DMS53 treated with DMSO at 0.1 percent for 48 hours (cell line): ENCODE results near the gene UAP1.

ENCODE experiments used
- DNase-seq: peaks from one replicate; lab custom pipeline; 2025; ENCODE audit not compliant: unreplicated experiment; lab: John Stamatoyannopoulos, UW

Gene UAP1

DNA sequence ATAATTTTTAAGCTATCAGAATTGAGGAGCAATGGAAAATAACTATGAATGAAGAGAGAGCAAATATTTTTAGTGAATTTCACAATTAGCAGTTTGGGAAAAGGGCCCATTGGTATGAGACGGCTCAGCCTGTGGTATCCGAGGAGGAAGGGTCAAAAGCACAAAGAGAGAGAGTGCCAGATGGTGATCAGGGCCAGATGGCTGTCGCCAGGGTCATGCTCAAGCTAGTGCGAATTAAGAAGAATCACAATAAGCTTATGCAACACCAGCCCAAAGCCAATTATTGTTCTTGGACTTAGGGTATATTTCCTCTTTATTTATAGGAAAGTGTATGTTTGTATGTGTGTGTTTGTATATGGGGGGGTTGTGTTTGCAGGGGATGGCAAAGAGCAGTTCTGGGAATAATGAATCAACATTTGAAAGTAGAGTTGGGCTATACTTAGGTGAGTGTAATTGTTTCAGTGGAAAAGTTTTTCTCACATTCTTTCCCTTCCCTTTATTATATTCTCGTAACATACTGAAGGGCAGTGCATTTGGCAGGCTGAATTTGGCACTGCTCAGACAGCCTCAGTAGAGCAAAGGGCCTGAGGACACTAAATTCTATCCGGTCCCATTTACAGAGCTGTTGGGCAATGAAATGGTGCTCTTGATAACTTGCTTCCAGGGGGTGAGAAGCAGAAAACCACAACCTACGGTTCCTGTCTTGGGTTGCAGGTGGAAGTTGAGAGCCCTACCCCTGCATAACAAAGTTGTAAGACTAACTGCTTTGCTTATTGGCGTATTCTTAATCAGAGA is 51.3 kb downstream of the UAP1 start:
- DNase-seq, result no peak

DNA sequence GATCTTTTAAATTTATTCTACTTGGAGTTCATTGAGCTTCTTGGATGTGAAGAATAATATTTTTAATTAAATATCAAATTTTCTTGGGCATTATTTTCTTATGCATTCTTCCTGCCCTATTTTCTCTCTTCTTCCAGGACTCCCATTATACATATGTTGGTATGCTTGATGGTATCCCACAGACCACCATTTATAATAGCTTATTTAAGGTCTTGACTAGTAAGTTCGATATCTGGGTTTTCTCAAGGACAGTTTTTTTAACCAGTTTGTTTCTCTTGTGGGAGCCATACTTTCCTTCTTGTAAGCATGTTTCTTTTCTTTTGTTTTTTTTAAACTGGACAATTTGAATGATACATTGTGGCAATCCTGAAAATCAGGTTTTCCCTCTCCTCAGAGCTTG is 55.3 kb downstream of the UAP1 start:
- no peak for DNase-seq

DNA sequence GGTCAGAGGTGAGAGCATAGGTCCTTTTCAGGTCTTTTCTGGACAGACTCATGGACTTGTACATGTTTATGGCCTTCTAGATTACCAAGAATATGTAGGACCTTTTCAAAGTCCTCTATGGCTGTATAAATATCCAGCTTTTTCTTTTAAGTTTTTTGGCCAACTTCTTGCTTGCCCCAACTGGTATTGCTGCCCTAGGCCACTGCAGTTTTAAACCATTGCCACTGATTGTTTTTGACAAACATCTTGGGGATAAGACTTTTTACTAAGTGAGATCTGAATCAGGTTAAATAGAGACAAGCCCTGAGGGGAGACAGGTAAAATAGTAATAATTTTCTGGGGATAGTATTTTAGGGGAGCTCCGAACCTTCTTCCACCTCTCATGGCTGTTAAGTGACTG is 56.0 kb downstream of the UAP1 start:
- DNase-seq, result no peak

GRCh38 chr1:162619076-162619475 is 57.6 kb downstream of the UAP1 start:
- no peak for DNase-seq

- no peak for DNase-seq
Measured at GRCh38 chr1:162621256-162621655, 59.7 kb downstream of the UAP1 start.

GRCh38 chr1:162625679-162626078 is 64.2 kb downstream of the UAP1 start:
- DNase-seq, result no peak

DNA sequence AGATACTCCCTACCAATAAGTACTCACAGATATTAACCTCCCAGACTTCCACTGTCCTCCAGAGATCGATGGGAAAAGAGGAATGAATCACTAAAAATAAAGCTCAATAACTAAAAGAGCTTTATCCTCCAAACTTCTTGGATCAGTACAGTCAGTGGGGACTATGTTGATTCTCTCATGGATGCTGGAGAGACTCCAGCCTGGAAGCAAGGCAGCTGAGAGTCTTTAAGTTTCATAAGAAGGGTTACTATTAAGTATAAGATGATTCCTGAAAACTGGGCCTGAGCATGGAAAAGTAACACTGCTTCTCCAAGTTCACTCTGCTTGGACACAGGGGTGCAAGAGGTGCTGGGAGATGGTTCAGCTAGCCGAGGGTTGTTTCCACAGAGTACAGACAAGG is 64.6 kb downstream of the UAP1 start:
- no peak for DNase-seq

DNA sequence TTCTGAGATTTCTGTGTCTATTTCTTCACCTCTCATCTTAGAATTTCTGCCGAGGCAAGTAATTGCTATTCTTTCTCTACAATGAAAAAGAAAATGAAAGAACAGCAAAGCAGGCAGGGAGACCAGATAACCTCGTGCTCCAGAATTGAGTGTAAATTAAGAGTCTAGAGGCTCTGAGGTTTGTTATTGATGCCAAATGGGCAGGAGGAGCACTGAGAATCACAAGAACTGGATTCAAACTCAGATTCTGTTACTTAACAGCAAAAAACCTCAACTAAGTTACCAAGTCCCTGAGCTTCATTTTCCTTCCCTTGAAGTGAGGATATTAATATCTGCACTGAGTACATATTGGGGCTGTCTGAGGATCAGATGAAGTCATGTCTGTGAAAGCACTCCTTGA is 65.2 kb downstream of the UAP1 start:
- DNase-seq, result no peak

- DNase-seq, result no peak
Measured at GRCh38 chr1:162627662-162628296, 66.3 kb downstream of the UAP1 start.

- no peak for DNase-seq
Measured at GRCh38 chr1:162629077-162629627, 67.6 kb downstream of the UAP1 start.

DNA sequence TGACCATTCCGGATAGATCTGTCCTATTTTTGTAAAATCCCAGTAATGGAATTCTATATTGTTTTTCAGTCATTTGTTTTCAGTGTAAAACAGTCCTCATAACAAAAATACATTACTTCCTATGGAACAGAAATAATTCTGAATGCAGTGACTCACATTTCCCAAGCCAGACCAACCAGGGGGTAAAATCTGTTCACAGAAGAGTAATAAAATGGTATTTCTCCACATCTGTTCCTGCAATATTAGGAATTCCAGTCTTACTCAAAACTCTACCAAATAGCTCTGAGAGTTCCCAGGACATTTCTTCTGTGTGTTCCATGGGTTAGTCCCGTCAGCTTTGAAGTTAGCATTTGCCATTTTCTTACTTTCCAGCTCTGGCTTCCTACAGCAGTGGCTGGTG is 68.1 kb downstream of the UAP1 start:
- no peak for DNase-seq

- no peak for DNase-seq
Measured at GRCh38 chr1:162631546-162632191, 70.1 kb downstream of the UAP1 start.

GRCh38 chr1:162632217-162632666 is 70.7 kb downstream of the UAP1 start, which contains the start of gene DDR2:
TSS of gene DDR2 (plus strand) at chr1:162632464. CDS start at chr1:162719064, 86,600 bp downstream.
- DNase-seq, result no peak

DNA sequence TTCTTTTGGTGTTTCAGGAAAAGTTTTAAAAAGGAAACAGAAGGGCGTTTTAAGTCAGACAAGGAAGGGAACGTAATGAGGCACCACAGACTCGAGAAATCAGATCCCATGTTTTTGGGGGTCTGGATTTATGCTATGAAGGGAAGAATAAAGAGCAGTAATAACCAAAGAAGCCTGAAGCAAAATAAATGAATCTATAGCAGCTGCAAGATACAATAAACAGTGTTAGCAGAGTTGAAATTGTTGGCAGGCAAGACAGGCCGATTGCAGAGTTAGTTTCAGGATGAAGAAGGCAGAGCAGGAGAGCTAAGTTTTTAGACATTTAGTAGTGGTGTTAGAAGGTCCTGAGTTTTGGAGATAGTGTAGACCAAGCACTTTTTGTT is 71.2 kb downstream of the UAP1 start:
- DNase-seq, result no peak

- DNase-seq, result no peak
Measured at GRCh38 chr1:162633081-162633762, 71.7 kb downstream of the UAP1 start.

DNA sequence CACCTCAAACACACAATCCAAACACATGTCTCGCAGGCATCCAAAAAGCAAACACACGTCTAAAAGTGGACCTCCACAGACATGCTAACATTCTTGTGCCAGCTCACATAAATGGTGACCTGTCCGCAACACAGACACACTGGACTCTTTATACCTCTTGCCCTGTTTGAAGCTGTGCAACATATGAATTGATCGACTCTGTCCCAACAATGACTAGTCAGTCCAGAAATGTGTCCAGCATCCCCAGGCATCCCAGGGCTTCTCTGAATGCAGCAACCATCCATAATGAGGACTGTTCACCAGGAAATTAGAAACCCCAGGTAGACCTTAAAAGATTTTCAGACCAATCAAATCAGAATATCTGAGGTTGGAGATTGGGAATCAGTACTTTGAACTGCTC is 73.9 kb downstream of the UAP1 start:
- no peak for DNase-seq

- DNase-seq, result no peak
Measured at GRCh38 chr1:162639718-162640117, 78.2 kb downstream of the UAP1 start.

DNA sequence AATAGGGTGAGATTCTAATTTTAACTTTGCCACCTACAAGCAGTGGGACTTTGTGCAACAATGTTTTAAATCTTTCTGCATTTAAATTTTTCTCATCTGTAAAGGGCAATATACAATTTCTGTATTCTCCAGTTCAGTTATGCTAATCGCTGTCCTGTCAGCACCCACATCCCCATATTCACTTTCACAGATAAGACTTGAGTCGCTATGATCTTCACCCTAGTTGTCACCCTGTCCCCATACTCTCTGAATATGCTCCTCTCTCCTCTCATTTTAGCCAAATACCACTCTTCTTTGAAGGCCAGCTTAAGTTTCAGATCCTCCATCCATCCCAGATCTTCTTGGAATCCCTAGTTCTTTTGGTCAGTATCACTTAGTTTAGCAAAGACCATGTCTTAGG is 79.6 kb downstream of the UAP1 start:
- DNase-seq, result no peak

- DNase-seq, result no peak
Measured at GRCh38 chr1:162644986-162645314, 83.4 kb downstream of the UAP1 start.

DNA sequence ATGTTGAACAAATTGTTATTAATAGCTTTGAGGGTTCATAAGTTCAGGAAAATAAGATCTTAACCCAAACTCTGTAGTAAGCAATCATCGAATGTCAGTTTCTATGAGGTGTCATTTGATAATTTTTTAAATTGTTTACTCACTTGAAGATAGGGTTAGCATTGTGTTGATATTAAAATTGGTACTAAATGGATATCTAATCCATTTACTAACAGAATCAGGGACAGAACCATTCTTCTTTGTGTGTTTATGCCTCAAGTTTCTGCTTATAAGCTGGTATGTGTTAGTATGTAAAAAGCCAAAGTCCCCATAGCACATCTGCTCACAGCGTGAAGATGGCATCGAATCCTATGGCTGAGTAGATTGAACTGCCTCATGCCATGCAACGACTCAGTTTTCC is 84.1 kb downstream of the UAP1 start:
- DNase-seq, result no peak

DNA sequence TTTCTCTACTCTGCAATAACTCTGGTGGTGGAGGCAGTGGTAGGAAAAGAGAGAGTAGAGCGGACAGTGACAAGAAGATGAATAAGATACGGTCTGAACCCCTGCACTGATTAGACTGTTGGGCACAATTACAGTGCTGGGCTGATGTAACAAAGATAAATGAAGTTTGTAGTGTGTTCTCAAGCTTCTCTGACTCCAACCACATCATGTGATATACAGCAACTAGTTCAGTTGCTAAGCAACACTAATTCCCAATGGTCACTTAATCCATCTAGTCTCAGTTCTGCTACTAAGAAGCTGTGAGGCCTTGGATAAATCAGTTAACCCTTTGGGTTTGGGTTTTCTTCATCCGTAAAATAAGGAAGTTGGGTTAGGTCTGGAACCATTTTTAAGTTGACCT is 88.1 kb downstream of the UAP1 start:
- no peak for DNase-seq
